Stimulated activated CD8-positive, alpha-beta memory T cell treated with anti-CD3 and anti-CD28 coated beads, Interleukin-12 subunit alpha, Interleukin-12 subunit beta, amount 100 ng/mL, for 24 hours (primary cell): Measurements from ENCODE around the gene PRORP.
"Not testable (repeated sequence)": the region's sequence is repeated elsewhere in the genome, so short reads cannot be mapped to it uniquely, and the experiment has no call there.

ENCODE experiments used
- DNase-seq: peaks from one replicate; pipeline ENCODE4 v3.0.0-alpha.2; 2020; ENCODE audit errors: extremely low read depth

Gene PRORP

DNA sequence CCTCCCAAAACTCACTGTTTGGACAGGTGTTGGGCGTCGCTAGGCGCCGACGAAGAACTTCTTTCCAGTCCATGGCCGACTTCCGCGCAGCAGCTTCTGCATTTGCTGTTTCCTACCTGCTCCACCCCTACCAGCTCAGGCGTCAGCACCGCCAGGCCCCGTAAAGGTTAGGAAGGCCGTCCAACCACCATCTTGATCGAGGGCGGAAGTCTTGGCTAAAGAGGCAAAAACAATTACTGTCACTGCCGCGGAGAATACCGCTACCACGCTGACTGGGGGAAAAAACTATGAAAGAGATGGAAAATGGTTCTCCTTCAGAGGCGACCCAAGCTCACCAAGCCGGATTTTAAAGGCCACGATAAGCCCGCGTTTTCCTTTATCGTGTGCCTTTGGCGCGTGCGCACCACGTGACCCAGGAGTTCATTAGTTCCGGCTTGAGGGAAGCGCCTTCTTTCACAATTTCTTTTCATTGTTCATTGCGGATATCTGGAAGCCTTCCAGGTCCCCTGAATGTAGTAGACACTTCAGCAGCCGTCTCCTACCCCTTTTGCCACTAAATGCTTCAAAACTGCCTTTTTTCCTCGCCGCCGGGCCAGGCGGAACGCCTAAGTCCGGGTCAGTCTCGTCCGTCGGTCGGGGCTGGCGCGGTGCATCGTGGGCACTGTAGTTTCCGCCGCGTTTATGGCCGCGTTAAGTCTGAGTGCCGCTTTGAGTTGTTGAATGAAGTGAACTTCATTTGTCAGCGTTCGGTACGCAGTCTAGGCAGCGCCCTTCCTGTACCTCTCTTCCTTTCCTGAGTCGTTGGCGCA, at the start of gene PRORP, which contains the start of gene PPP2R3C:
PRORP (plus strand) TSS at position 666 of the 809 bp plus-strand sequence. CDS start 694 bp downstream, outside the sequence.
PPP2R3C (minus strand) TSS at position 104 of the 809 bp plus-strand sequence; CDS start at position 73, 31 bp downstream.
- DNase-seq: peak; percentile 71

DNA sequence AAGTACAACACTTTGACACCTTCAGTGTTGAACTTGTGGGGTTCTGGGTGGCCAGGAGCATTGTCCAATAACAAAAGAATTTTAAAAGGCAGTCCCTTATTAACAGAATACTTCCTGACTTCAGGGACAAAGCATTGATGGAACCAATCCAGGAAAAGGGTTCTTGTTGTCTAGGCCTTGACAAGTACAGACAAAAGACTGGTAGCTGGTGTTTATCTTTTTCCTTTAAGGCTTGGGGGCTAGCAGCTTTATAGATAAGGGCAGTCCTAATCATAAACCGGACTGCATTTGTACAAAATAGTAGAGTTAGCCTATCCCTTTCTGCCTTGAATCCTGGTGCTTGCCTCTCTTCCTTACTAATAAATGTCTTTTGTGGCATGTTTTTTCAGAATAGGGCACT, 48.9 kb upstream of the PRORP start:
- no peak for DNase-seq

DNA sequence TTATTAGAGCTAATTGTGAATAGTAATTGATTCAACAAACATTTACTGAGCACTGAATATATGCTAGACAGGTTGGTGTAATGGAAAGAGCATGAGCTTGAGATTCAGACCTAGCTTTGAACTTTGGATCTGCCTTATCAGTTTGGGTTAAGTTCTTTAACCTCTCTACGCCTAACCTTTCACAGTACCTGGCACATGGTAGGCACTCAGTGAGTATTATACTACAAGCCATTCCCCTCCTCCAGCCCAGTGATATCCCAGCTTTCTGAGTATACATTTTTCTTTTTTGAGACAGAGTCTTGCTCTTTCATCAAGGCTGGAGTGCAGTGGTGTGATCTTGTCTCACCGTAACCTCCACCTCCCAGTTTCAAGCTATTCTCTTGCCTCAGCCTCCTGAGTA, 44.3 kb upstream of the PRORP start:
- DNase-seq: no peak

DNA sequence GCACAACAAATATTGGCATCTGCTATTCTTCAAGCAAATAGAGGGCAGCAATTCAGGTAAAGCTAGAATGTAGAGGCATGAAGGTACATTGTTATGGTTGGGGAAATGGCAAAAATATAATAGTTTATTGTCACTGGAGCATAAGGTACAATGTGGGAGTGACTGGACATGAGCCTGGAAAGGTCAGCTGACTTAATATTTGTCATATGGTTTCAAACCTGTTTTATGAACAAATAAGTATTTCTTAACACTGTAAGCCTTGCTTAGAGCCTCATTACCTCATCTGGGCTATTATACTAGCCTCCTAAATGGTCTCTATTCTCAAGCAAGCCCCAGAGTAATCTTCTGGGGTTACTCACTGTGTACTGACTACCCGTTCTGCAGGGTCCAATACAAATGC, 42.6 kb upstream of the PRORP start:
- no peak for DNase-seq

DNA sequence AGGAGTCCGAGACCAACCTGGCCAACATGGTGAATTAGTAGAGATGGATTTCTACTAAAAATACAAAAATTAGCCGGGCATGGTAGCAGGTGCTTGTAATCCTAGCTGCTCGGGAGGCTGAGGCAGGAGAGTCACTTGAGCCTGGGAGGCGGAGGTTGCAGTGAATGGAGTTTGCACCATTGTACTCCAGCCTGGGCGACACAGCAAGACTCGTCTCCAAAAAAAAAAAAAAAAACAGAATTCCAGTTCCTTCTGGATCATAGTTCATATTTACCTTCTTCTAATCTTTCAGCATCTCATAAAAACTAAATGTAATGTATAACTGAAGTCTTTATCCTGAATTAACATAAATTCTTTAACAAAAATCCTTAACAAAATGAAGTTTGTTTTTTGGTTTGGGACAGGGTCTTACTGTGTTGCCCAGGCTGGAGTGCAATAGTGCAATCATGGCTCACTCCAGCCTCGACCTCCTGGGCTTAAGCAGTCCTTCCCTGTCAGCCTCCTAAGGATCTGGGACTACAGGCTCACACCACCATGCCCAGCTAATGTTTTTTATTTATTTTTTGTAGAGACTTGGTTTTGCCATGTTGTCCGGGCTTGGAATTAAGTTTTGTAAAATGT, 38.7 kb upstream of the PRORP start:
- DNase-seq: no peak

DNA sequence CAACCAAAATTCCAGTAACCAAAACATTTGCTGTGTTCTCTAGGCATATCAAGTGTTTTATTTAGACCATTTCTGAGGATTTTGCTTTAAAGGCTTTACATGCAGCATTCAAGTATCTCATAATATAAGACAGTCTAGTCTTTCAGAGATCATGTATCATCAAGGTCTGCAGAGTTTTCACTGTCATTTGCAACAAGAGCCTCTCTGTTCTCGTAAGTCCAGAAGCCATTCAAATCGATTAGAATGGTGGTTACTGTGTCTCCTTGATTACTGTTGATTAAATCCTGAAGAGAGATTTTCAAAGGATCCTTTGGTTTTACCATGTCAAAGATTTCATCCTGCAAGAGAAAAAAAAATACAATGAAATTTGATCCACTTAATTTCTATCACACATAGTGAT, 36.9 kb upstream of the PRORP start:
- no peak for DNase-seq

DNA sequence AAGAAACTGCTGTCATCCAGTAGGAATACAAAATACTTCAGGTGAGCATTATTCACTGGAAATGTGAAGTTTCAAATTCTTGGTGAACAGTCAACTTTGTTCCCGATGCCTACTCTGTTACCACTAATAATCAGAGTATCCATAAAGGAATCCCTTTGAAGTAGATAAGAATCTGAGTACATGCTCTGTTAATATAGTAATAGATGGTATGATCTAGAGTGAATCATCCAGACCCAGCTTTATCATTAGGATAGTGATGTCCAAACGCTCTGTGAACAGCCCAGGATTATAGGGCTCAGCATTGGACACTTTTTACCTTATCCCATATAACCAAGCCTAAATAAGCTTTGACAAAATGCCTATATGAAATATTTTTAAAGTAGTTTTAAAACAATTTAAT, 33.8 kb upstream of the PRORP start:
- DNase-seq: no peak

DNA sequence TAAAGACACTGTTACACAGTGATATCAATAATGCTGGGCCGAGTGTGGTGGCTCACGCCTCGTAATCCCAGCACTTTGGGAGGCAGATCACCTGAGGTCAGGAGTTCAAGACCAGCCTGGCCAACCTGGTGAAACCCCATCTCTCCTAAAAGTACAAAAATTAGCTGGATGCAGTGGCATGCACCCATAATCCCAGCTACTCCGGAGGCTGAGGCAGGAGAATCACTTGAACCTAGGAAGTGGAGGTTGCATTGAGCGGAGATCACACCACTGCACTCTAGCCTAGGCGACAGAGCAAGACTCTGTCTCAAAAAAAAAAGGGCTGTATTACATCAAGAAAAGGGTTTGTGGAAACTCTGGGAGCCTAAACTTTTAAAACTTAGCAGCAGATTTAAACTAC, 27.7 kb upstream of the PRORP start:
- not testable (repeated sequence) for DNase-seq

DNA sequence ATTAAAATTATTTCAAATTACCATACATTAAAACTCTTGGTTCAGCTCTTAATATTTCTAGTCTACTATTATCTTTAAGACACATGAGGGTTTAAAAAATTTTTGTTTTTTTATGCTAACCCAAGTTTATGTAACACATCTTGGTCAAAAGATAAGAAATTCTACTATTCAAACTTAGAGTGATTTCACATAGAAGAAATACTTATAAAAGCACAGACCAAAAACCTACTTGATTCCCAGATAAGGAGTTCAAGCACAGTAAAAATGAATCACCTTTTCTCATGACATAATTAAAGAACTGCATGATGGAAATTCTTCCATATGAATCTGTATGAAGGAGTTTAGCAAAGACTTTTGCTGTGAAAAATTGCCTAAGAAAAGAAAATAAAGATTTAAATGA, 14.5 kb upstream of the PRORP start:
- DNase-seq: no peak

DNA sequence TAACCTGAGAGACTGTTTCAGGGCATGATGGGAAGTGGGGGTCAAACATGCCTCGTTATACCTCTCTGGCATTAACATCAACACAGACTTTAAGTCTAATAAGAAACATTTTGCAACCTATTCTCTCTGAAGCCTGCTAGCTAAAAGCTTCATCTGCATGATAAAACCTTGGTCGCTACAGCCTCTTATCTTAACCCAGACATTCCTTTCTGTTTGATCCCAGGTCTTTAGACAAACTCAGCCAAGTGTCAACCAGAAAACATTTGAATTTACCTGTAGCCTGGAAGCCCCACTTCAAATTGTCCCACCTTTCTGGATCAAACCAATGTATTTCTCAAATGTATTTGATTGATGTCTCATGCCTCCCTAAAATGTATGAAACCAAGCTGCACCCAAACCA, 9.7 kb upstream of the PRORP start:
- DNase-seq: no peak

DNA sequence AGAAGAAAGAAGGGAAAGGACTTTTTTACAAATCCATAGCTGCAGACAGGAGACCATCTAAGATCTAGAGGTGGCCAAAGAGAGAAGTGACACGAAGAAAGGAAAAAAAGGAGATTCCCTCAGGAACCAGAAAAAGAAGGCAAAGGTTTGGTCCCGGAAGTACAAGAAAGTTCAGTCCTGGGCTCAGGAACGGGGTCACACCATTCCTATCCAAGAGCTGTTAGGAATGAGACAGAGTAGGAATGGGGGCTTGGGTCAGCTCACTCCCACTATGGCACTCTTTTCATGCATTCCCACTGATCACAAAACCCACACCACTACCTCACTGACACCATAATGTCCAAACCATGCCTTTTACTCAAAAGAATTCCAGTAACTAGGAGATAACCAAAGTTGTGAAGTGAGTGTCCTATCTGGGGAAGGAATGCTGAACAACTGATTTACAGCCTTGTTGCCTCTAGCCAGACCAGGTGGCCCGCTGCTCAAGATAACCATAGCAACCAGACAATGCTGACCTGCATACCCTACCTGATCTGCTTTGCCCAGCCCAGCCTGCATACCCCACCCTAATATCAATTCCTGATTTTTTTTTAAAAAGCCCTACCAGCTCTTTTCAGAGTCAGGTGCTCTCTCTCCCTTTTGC, 8.9 kb upstream of the PRORP start:
- no peak for DNase-seq

DNA sequence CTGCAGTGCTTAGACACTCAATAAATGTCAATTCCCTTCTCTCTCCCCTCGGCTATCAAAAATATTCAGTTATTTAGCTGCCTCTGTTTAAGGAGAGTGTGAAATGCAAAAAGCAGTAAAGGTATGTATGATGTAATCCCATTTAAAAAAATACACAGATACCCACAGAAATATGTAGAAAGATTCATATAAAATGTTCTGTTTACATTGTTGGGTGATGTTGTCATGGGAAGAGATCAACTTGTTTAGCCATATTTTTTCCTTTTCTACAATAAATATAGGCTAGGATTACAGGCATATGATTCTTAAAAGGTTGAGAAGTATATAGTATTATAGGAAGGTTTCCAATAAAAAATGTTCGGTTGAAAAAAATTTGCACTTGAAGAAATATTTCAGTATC, 8.3 kb upstream of the PRORP start:
- DNase-seq: no peak

DNA sequence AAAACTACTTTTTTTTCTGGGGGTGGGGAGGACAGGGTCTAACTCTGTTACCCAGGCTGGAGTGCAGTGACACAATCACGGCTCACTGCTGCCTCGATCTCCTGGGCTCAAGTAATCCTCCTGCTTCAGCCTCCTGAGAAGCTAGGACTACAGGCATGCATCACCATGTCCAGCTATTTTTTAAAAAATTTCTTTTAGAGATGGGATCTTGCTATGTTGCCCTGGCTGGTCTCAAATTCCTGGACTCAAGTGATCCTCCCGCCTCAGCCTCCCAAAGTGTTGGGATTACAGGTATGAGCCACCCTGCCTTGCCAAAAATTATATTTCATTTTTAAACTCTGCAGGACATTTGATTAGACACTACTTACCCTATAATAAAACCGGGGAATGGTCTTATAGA, 6.1 kb upstream of the PRORP start:
- DNase-seq: no peak

DNA sequence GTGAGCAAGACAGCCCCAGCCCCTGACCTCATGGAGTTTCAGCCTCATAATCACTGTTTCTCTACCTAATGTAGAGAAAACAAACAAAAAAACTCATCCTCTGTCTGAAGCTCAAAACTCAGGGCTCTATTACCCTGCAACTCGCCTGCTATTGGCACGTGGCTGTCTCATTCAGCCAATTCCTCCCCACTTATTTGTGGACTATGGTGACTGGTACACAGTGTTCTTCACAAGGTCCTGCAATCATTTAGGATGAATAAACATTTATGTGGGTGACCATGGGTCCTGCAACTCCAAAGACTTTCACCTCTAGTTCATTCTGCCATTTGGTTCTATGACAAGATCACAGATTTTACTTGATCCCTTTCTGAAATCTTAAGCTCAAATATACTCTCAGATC, 5.2 kb upstream of the PRORP start:
- DNase-seq: no peak

DNA sequence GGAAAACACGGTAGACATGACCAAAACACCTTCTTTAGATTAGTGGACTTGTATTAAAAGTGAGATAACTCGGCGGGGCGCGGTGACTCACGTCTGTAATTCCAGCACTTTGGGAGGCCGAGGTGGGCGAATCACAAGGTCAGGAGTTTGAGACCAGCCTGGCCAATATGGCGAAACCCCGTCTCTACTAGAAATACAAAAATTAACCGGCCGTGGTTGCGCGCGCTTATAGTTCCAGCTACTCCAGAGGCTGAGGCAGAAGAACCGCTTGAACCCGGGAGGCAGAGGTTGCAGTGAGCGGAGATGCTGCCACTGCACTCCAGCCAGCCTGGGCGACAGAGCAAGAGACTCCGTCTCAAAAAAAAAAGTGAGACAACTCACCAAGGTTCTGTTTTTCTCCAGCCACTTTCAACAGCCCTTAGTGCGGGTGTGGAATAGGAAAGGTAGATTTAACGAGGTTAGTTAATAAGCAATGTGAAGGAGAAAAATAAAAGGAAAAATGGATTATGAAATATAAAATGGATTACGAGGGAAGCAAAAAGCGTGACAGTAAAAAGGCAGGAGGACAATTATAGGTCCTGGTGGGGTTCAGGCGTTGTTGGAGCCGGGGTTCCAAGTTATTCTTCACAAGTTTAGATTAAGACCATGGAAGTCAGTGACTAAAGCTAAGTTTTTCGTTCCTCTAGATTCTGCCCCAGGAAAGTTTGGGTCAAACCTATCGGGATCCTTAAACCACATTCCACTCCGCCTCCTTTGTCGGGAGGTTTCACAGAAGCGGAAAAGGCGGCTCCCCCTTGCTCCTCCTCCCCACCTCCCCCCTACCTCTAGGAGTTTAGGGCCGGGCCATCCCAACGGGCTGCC, 1.1 kb upstream of the PRORP start:
- no peak for DNase-seq

DNA sequence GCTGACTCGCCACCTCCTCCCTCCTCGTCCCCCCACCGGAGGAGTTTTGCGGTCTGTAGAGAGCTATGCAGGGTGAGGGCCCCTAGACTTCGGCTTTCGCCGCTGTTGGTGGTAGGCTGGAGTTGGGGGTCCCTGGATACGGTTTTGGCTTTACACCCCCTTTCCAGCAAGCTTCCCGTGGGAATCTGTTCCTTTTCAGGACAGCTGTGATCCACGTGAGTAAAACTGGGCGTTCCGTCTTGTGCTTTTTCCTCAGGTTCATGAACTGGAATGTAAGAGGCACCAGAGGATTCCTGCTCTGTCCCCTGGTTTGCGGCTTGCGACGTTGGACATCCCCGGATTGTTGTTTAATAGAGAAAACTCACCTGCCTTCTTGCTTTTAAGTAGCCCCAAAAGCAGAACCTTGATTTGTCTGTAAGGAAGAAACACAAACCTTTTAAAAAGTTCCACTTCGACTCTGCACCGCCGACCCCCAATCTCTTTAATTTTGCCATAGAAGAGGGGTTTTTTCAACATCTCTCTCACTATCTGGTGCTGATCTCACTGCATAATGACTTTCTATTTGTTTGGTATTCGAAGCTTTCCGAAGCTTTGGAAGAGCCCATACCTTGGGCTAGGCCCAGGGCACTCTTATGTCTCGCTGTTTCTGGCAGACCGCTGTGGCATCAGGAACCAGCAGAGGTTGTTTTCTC, 490 bp downstream of the PRORP start:
- no peak for DNase-seq

DNA sequence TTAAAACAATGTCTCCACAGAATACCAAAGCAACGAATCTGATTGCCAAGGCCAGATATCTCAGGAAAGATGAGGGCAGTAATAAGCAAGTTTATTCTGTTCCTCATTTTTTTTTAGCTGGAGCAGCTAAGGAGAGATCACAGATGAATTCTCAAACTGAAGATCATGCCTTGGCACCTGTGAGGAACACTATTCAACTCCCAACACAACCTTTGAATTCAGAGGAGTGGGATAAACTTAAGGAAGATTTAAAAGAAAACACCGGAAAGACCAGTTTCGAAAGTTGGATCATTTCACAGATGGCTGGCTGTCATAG, 994 bp downstream of the PRORP start:
- no peak for DNase-seq

DNA sequence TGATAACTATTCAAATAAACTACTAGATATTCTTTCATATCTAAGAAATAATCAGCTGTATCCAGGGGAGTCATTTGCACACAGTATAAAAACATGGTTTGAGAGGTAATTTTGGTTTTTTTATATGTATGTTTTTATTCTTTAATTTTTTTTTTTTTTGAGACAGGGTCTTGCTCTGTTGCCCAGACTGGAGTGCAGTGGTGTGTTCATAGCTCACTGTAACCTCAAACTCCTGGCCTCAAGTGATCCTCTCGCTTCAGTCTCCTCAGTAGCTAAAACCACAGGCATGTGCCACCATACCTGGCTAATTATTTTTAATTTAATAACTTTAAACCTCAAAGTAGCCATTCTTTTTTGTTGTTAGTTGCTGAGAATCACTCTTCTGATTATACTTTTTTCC, 1.8 kb downstream of the PRORP start:
- DNase-seq: no peak

DNA sequence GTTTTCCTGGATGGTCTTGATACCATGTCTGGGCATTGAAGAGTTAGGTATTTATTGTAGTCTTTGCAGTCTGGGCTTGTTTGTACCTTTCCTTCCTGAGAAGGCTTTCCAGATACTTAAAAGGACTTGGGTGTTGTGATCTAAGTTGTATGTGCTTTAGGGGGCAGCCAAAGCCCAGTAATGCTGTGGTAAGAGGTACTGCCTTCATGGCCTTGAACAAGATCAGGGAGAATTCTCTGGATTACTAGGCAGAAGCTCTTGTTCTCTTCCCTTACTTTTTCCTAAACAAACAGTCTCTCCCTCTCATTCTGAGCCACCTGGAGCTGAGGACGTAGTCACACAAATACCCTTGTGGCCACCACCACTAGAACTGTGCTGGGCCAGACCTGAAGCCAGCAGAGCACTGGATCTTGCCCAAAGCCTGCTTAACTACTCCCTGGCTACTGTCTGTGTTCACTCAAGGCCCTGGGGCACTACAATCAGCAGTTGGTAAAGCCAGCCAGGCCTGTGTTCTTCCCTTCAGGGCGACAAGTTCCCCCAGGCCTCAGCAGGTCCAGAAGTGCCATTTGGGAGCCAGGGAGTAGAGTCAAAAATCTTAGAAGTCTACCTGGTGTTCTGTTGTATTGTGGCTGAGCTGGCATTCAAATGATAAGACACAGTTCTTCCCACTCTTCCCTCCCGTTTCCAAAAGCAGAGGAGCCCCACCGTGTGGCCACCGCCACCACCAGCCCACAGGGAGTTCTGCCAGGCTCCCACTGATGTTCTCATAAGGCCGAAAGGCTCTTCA, 11.4 kb downstream of the PRORP start:
- no peak for DNase-seq

DNA sequence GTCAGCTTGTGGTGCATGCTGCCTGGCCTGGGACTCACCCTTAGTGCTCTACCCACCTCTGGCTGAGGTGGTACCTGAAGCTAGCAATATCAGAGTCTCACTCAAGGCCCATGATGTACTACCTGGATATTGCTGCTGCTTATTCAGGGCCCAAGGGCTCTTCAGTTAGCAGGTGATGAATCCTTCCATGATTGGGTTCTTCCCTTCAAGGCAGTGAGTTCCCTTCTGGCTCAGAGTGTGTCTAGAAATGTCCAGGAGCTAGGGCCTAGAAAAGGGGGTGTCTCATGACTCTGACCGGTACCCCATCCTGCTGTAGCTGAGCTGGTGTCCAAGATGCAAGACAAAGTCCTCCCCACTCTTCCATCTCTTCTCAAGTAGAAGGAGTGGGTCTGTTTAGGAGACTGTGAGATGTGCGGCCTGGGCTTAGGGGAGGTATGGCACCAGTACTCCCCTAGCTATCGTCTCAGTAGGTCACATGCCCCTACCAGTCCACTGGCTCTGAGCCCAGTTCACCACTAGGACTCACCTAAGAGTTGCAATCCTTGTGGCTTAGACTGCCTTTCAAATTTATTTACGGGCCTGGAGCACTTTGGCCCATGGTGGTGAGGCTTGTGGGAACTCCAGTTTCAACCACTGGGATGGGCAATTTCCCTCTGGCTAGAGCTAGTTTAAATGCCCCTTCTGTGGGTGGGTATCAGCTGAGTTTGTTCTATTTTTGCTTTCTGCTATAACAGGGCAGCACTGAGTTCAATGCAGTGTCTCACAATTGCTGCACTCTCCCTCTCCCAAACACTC, 12.2 kb downstream of the PRORP start:
- no peak for DNase-seq
